ENCODE data around the gene NPY4R2.
"Not testable (repeated sequence)": the region's sequence is repeated elsewhere in the genome, so short reads cannot be mapped to it uniquely, and the experiment has no call there.

GRCh38 chr10:47920610-47921009 is 2.1 kb downstream of the NPY4R2 start:
- not testable (repeated sequence) for TF ChIP-seq CTCF, POLR2A (IDR thresholded peaks at IDR 0.05)
